Right lobe of liver (tissue), 4 donors: ENCODE data around the gene MED28.

Experiments used
- POLR2A ChIP-seq: fragments of 450-650 bp; IDR thresholded peaks from one replicate; pipeline ENCODE4 v1.6.1; 2017; ENCODE audit warnings: antibody characterized with exemption, mild to moderate bottlenecking
- TF ChIP-seq, protein P1 (sequence below), 4 donors: fragments of 200-600 bp in 3 of 4; fragments of 450-650 bp in 1 of 4; IDR thresholded peaks; one replicate each; pipeline versions ENCODE4 v1.5.1 to v1.8.0; 2016 to 2022; ENCODE audit warnings: antibody characterized with exemption in 4 of 4, mild to moderate bottlenecking in 2 of 4
- donor health status: DM: no; HTN: no; CAD: no.
- donor health status: DM: no; HTN: no; CAD: no.
- donor health status: DM: no; HTN: yes; CAD: no.

DNA sequence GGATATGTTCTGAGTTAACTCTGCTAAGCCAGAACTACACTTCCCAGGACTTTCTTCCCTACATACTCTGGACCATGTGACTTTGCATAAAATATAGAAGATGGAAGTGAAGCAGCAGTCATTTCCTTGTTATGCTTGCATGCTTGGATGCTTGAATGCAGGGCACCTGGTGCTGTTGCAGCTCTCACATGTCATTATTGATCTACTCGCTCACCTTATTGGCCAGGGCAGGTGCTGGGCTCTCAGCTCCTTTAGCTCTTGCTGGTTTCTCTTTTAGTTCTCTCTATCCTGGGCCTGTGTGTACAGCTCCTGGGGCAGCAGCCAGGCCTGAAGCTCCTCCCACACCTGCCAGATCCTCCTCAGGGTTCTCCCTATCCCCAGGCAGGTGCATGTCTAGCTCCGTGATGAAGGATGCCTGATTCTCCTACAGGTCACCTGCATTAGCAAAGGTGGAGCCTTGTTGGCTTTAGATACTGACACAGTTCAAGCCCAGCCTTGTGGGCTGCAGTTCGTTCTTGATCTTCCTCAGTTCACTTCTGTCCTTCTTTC lies 53.3 kb downstream of the MED28 start:
- TF ChIP-seq, protein P1, sequence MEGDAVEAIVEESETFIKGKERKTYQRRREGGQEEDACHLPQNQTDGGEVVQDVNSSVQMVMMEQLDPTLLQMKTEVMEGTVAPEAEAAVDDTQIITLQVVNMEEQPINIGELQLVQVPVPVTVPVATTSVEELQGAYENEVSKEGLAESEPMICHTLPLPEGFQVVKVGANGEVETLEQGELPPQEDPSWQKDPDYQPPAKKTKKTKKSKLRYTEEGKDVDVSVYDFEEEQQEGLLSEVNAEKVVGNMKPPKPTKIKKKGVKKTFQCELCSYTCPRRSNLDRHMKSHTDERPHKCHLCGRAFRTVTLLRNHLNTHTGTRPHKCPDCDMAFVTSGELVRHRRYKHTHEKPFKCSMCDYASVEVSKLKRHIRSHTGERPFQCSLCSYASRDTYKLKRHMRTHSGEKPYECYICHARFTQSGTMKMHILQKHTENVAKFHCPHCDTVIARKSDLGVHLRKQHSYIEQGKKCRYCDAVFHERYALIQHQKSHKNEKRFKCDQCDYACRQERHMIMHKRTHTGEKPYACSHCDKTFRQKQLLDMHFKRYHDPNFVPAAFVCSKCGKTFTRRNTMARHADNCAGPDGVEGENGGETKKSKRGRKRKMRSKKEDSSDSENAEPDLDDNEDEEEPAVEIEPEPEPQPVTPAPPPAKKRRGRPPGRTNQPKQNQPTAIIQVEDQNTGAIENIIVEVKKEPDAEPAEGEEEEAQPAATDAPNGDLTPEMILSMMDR (IDR thresholded peaks at IDR 0.05): no peak
- TF ChIP-seq POLR2A: no peak
